HepG2 (cell line): ENCODE data around the gene AMOTL2. TPM values are rescaled to one million over a fixed set of nuclear protein-coding genes. Genes with fewer than 3 reads are reported as not detected.

Experiments used
- AGO1 ChIP-seq: fragments of 200-400 bp; formaldehyde crosslinking; IDR thresholded peaks from 2 replicates; pipeline ENCODE4 v1.6.1; 2017; ENCODE audit warnings: mild to moderate bottlenecking, low read depth, low read length, moderate library complexity; ENCODE audit not compliant: poor library complexity, severe bottlenecking
- AKAP8 ChIP-seq: sonication (generic); formaldehyde crosslinking; IDR thresholded peaks from 2 replicates; pipeline ENCODE4 v1.5.1; 2020; ENCODE audit warnings: mild to moderate bottlenecking, missing genetic modification reagents
- HNRNPK ChIP-seq: fragments of 200-400 bp; formaldehyde crosslinking; IDR thresholded peaks from 2 replicates; pipeline ENCODE4 v1.6.1; 2018; ENCODE audit warnings: low read length, low read depth, moderate library complexity, mild to moderate bottlenecking; ENCODE audit not compliant: poor library complexity, severe bottlenecking
- KDM2A ChIP-seq: sonication (generic); formaldehyde crosslinking; IDR thresholded peaks from 2 replicates; pipeline ENCODE4 v1.4.0; 2020; ENCODE audit warnings: low read depth, missing genetic modification reagents, borderline replicate concordance
- LCORL ChIP-seq, 2 experiments: fragments of 450-650 bp in 1 of 2; sonication (generic) in 1 of 2; formaldehyde crosslinking in 1 of 2; IDR thresholded peaks; 2 replicates each; pipeline versions ENCODE4 v1.5.0 to v1.6.1; 2017 to 2020; ENCODE audit warnings: antibody characterized with exemption in 1 of 2, missing genetic modification reagents in 1 of 2
- MED1 ChIP-seq: sonication (generic); formaldehyde crosslinking; IDR thresholded peaks from 2 replicates; pipeline ENCODE4 v1.4.0; 2020; ENCODE audit warnings: missing genetic modification reagents
- ZFY ChIP-seq: sonication (generic); formaldehyde crosslinking; IDR thresholded peaks from 2 replicates; pipeline ENCODE4 v1.4.0; 2020; ENCODE audit warnings: missing genetic modification reagents
- ZNF543 ChIP-seq: sonication (generic); formaldehyde crosslinking; IDR thresholded peaks from 2 replicates; pipeline ENCODE4 v1.4.0; 2020; ENCODE audit warnings: mild to moderate bottlenecking, missing genetic modification reagents
- ZNF546 ChIP-seq: sonication (generic); formaldehyde crosslinking; conservative IDR thresholded peaks from 2 replicates; pipeline ENCODE4 v1.8.1; 2023; ENCODE audit warnings: mild to moderate bottlenecking, missing genetic modification reagents
- ZNF556 ChIP-seq: sonication (generic); formaldehyde crosslinking; IDR thresholded peaks from 2 replicates; pipeline ENCODE4 v1.4.0; 2020; ENCODE audit warnings: mild to moderate bottlenecking, missing genetic modification reagents, borderline replicate concordance
- ZNF558 ChIP-seq: sonication (generic); formaldehyde crosslinking; IDR thresholded peaks from 2 replicates; pipeline ENCODE4 v1.9.0; 2022; ENCODE audit warnings: mild to moderate bottlenecking, missing genetic modification reagents, borderline replicate concordance
- ZNF780A ChIP-seq: sonication (generic); formaldehyde crosslinking; IDR thresholded peaks from 2 replicates; pipeline ENCODE4 v1.8.0; 2022; ENCODE audit warnings: mild to moderate bottlenecking, missing genetic modification reagents, moderate library complexity
- polyA plus RNA-seq, 8 experiments: library from polyadenylated mRNA; depleted of rRNA in 3 of 8; stranded (reverse) in 7 of 8; unstranded in 1 of 8; fragments of >200 nt; fragmentation: Illumina TruSeq in 4 of 8; extraction: Trizol in 4 of 8; gene quantifications; 2 replicates each; pipeline versions ENCODE4 v1.2.1 to v1.2.3, GENCODE V29; 2011 to 2016; ENCODE audit warnings: low read depth in 4 of 8, missing spikeins in 1 of 8, mixed read lengths in 1 of 8; ENCODE audit not compliant: insufficient read depth in 1 of 8
- total RNA-seq, 5 experiments: library from RNA; depleted of rRNA; stranded (reverse); fragments of >200 nt; fragmentation: Illumina TruSeq; extraction: Trizol; gene quantifications; 2 replicates each; pipeline ENCODE4 v1.2.3, GENCODE V29; 2016; ENCODE audit warnings: low read depth in 1 of 5
- TF ChIP-seq, protein P1 (sequence below): sonication (generic); formaldehyde crosslinking; IDR thresholded peaks from 2 replicates; pipeline ENCODE4 v1.4.0; 2020; ENCODE audit warnings: mild to moderate bottlenecking, missing genetic modification reagents, borderline replicate concordance
- TF ChIP-seq, protein P2 (sequence below): sonication (generic); formaldehyde crosslinking; conservative IDR thresholded peaks from 2 replicates; pipeline ENCODE4 v1.4.0; 2020; ENCODE audit warnings: missing genetic modification reagents
- TF ChIP-seq, protein P3 (sequence below): sonication (generic); formaldehyde crosslinking; IDR thresholded peaks from 2 replicates; pipeline ENCODE4 v1.4.0; 2020; ENCODE audit warnings: missing genetic modification reagents, borderline replicate concordance
- TF ChIP-seq, protein P4 (sequence below): sonication (generic); formaldehyde crosslinking; IDR thresholded peaks from 2 replicates; pipeline ENCODE4 v1.8.1; 2023; ENCODE audit warnings: mild to moderate bottlenecking, moderate library complexity, missing genetic modification reagents
- TF ChIP-seq, protein P5 (sequence below): sonication (generic); formaldehyde crosslinking; IDR thresholded peaks from 2 replicates; pipeline ENCODE4 v1.4.0; 2020; ENCODE audit warnings: mild to moderate bottlenecking, missing genetic modification reagents

The AMOTL2 gene
- total and polyA plus RNA-seq, 2 of the 13 experiments (the other 11 are each of a cell fraction or from before 2014, with no cell fraction given): 17.3 to 18.5 TPM

DNA sequence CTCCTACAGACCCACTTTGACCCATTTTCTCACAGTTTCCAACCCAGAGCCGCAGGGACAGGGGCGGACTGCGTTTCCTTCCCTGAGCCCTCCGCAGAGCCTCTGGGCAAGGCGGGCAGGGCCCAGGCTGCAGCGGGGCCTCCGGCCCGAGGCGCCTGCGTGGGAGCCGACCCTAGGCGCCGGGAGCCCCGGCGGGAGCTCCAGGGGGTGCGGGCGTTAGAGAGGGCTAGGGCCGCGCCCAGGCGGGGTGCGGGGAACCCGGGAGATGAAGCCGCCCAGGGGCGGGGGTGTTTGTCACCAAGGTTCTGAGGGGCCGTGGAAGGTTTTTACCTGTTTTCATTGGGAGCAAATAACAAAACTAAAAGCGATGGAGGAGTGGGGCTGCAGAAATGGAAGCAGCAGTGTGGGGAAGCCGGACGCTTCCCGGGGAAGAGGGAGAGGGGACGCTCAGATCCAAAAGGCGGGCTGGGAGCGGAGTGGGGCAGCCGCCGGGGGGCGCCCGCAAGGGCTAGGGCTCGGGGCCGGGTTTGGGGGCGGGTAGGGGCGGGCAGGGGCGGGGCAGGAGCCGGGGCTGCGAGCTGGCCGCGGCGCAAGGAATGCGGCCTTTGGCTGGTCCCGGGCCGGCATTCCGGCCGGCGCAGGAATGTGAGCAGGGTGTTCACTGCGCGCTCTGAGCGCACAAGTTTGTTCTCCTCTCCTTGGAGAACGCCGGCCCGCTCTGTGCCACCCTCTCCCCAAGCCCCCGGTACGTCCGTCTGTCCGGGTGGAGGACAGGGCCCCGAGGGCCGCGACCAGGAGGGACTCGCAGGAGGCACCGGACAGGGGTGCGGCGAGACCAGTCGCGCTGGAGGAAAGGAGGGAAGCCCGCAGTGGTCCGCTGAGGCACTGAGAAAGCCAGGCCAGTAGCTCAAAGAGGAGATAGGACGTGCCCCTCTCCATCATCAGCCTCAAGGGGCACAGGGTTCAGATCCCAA is 61.1 kb downstream of the AMOTL2 start (continued):
- no peak for TF ChIP-seq ZNF780A (CRISPR knock-in tag)
- peak; percentile 25 for TF ChIP-seq AGO1
- TF ChIP-seq, protein P1, sequence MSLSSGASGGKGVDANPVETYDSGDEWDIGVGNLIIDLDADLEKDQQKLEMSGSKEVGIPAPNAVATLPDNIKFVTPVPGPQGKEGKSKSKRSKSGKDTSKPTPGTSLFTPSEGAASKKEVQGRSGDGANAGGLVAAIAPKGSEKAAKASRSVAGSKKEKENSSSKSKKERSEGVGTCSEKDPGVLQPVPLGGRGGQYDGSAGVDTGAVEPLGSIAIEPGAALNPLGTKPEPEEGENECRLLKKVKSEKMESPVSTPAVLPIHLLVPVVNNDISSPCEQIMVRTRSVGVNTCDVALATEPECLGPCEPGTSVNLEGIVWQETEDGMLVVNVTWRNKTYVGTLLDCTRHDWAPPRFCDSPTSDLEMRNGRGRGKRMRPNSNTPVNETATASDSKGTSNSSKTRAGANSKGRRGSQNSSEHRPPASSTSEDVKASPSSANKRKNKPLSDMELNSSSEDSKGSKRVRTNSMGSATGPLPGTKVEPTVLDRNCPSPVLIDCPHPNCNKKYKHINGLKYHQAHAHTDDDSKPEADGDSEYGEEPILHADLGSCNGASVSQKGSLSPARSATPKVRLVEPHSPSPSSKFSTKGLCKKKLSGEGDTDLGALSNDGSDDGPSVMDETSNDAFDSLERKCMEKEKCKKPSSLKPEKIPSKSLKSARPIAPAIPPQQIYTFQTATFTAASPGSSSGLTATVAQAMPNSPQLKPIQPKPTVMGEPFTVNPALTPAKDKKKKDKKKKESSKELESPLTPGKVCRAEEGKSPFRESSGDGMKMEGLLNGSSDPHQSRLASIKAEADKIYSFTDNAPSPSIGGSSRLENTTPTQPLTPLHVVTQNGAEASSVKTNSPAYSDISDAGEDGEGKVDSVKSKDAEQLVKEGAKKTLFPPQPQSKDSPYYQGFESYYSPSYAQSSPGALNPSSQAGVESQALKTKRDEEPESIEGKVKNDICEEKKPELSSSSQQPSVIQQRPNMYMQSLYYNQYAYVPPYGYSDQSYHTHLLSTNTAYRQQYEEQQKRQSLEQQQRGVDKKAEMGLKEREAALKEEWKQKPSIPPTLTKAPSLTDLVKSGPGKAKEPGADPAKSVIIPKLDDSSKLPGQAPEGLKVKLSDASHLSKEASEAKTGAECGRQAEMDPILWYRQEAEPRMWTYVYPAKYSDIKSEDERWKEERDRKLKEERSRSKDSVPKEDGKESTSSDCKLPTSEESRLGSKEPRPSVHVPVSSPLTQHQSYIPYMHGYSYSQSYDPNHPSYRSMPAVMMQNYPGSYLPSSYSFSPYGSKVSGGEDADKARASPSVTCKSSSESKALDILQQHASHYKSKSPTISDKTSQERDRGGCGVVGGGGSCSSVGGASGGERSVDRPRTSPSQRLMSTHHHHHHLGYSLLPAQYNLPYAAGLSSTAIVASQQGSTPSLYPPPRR (CRISPR knock-in tag): 0 out of 2 replicates have a peak, but pooled peaks have one; percentile 35
- TF ChIP-seq ZNF543 (CRISPR knock-in tag): 0 out of 2 replicates have a peak, but pooled peaks have one; percentile 33
- TF ChIP-seq LCORL (IDR thresholded peaks at IDR 0.05): no peak
- TF ChIP-seq LCORL (CRISPR knock-in tag; IDR thresholded peaks at IDR 0.05): peak; percentile 85
- TF ChIP-seq AKAP8: no peak
- no peak for TF ChIP-seq ZNF556 (CRISPR knock-in tag)
- TF ChIP-seq, protein P2, sequence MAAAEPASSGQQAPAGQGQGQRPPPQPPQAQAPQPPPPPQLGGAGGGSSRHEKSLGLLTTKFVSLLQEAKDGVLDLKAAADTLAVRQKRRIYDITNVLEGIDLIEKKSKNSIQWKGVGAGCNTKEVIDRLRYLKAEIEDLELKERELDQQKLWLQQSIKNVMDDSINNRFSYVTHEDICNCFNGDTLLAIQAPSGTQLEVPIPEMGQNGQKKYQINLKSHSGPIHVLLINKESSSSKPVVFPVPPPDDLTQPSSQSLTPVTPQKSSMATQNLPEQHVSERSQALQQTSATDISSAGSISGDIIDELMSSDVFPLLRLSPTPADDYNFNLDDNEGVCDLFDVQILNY (CRISPR knock-in tag): 0 out of 2 replicates have a peak, but pooled peaks have one; percentile 43
- TF ChIP-seq MED1: peak; percentile 9; the same call in 1 of the 2 replicates
- TF ChIP-seq ZNF546 (CRISPR knock-in tag): no peak
- peak; percentile 54; the same call in 1 of the 2 replicates for TF ChIP-seq KDM2A
- TF ChIP-seq ZNF558: no peak
- TF ChIP-seq, protein P3, sequence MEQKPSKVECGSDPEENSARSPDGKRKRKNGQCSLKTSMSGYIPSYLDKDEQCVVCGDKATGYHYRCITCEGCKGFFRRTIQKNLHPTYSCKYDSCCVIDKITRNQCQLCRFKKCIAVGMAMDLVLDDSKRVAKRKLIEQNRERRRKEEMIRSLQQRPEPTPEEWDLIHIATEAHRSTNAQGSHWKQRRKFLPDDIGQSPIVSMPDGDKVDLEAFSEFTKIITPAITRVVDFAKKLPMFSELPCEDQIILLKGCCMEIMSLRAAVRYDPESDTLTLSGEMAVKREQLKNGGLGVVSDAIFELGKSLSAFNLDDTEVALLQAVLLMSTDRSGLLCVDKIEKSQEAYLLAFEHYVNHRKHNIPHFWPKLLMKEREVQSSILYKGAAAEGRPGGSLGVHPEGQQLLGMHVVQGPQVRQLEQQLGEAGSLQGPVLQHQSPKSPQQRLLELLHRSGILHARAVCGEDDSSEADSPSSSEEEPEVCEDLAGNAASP: 0 out of 2 replicates have a peak, but pooled peaks have one; percentile 10
- TF ChIP-seq, protein P4, sequence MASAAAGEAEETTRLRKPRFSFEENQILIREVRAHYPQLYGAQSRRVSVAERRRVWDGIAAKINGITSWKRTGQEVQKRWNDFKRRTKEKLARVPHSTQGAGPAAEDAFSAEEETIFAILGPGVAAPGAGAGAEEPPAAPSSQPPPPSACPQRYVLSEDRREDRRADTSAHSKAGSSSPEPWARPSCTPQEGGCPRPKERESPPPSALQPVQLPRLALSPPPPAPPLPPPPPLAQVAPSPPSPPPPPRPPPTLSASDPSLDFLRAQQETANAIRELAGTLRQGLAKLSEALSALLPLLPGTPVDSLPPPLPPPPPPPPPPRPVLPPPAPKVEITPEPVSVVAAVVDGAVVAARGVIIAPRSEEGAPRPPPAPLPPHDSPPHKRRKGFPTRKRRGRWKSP: peak; percentile 59; the same call in 1 of the 2 replicates
- TF ChIP-seq HNRNPK: peak; percentile 79
- TF ChIP-seq, protein P5, sequence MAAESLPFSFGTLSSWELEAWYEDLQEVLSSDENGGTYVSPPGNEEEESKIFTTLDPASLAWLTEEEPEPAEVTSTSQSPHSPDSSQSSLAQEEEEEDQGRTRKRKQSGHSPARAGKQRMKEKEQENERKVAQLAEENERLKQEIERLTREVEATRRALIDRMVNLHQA (CRISPR knock-in tag): no peak
- peak; percentile 48; the same call in 1 of the 2 replicates for TF ChIP-seq ZFY (CRISPR knock-in tag)
